Pulmonary artery endothelial cell (primary cell): ENCODE data around the gene VPS26B. TPM values are rescaled to one million over a fixed set of nuclear protein-coding genes. Genes with fewer than 3 reads are reported as not detected.
"Not testable (repeated sequence)": the region's sequence is repeated elsewhere in the genome, so short reads cannot be mapped to it uniquely, and the experiment has no call there.

Experiments
- DNase-seq: peaks from one replicate; pipeline ENCODE4 v3.0.0-alpha.2; 2011; ENCODE audit warnings: low read depth, low spot score
- total RNA-seq: library from RNA; depleted of rRNA; stranded (reverse); fragments of >200 nt; gene quantifications from 2 replicates; pipeline ENCODE4 v1.2.3, GENCODE V29; 2014

Gene VPS26B
- 28.9 and 39.3 TPM in 2 replicates for total RNA-seq

DNA sequence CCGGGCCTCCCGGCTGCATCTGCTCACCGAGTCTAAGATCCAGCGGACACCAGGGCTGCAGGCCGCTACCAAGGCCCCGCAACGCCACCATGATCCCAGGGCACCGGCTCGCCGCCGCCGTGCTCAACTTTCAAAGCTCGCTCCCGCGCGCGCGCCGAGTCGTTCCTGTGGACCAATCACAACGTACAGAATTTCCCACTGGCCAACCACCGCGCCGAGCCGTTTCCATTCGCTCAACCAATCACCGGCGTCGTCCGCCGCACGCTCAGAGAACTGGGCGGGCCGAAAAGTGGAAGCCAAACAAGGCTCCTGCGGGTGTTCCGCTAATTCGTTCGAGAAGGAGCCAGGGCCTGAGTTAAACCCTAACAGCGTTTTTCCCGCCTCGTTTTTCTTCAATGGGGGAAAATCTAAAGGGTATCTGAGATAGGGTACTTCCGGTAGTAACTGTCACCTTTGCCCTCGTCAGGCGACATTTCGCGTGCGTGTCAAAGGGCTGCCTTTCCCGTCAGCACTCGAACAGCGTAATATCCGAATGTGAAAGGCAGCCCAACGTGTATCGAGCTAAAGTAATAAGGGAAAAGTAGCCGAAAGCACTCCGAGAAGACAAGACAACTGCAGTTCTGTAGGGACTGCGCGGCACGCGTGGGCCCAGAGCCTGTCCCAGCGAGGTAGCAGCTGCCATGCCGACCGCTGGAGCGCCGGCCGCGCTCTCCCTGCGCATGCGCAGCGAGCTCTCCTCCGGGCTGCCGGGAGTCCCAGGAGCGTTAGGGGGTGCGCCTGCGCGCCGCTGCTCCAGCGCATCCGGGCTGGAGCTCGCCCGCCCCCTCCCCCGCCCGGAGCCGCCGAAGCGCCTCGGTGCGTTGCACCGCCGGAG, at the start of gene VPS26B, which contains the start of gene NCAPD3:
TSS of gene VPS26B (plus strand) at position 836 of the 874 bp plus-strand sequence. CDS start 452 bp downstream, outside the sequence.
TSS of gene NCAPD3 (minus strand) at position 132 of the 874 bp plus-strand sequence. CDS start at position 91, 41 bp downstream.
- peak; percentile 88 for DNase-seq

- no peak for DNase-seq
Observed at GRCh38 chr11:134176284-134176683, 48.2 kb upstream of the VPS26B start.

- no peak for DNase-seq
Observed at GRCh38 chr11:134178032-134178674, 46.3 kb upstream of the VPS26B start.

- no peak for DNase-seq
Observed at GRCh38 chr11:134181707-134182106, 42.8 kb upstream of the VPS26B start.

- DNase-seq: not testable (repeated sequence)
Observed at GRCh38 chr11:134188092-134188491, 36.4 kb upstream of the VPS26B start.

GRCh38 chr11:134196756-134197155, 27.7 kb upstream of the VPS26B start:
- DNase-seq: no peak

DNA sequence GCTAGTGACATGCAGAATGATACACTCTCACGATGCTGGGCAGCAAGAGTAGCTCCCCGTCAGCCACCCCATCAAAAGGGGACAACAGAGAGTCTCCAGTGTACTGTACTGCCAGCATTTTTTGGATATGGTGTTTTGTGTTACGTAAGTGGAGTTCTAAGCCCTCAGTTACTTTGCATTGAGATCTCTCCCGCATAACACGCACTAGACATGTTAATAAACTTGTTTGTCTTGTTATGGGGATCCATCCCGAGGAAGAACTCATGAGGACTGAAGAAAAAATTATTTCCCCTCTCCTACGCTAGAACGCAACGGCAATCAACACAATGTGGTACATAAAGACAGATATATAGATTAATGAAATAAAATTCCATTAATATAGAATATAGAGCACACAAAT, 24.9 kb upstream of the VPS26B start:
- no peak for DNase-seq

GRCh38 chr11:134200688-134201087, 23.8 kb upstream of the VPS26B start:
- no peak for DNase-seq

GRCh38 chr11:134202661-134203060, 21.8 kb upstream of the VPS26B start:
- DNase-seq: no peak

DNA sequence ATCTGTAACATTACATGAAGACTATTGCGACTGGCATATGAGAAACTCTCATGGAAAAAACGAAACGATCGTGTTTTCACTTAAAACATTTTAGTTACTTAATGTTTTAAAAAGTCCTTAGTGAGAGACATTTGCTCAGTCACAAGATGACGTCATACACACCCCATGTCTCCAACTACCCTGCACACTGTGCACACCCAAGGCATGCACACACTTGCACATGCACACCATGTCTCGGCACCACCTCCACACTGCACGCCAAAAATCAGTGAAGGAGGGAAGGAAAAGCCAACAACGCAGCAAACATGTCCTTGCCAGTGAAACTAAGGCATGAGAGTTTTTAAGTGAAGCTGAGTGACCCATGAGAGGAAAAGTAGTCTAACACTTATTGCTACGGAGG, 18.7 kb upstream of the VPS26B start:
- no peak for DNase-seq

GRCh38 chr11:134206185-134206584, 18.3 kb upstream of the VPS26B start:
- DNase-seq: no peak

DNA sequence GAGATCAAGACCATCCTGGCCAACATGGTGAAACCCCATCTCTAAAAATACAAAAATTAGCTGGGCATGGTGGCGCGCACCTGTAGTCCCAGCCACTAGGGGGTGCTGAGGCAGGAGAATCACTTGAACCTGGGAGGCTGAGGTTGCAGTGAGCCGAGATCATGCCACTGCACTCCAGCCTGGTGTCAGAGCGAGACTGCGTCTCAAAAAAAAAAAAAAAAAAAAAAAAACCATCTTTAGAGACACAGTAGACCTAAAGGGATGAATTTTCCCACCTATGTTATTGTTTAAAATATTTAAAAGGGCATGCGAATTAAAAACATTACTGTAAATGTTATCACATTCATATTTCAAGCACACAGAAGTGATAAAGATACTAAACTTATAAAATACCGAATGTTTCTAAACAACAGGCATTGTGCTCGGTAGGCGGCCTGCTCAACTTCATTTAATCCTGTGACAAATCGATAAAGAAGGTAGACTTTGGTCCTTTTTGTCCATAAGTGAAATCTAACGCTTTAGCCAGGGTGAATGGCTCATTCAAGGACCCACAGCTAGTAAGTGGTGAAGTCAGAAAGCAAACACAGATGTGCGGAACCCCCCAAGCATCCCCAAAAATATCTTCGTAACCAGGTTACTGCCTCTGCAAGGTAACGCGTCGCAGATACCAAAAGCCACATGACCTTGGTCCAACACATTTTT, 16.8 kb upstream of the VPS26B start:
- no peak for DNase-seq

DNA sequence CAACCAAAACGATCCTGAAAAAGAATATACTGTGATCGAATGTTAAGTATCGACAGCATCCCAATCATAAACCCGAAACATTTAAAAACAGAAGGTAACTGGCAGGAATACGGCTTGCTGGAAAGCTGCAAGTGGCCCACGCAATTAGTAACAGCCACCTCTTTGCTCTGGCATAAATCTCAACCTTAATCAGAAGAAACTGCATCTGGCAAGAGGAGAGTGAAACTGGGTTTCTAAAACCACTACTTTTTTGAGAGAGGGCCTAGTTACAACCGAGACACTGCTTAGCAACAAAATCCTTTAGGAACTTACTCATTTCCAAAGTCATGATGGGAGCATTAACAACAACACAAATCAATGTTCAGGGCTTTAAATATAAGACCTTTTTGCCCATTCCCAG, 8.6 kb upstream of the VPS26B start:
- DNase-seq: no peak

GRCh38 chr11:134216816-134217215, 7.7 kb upstream of the VPS26B start:
- DNase-seq: no peak

DNA sequence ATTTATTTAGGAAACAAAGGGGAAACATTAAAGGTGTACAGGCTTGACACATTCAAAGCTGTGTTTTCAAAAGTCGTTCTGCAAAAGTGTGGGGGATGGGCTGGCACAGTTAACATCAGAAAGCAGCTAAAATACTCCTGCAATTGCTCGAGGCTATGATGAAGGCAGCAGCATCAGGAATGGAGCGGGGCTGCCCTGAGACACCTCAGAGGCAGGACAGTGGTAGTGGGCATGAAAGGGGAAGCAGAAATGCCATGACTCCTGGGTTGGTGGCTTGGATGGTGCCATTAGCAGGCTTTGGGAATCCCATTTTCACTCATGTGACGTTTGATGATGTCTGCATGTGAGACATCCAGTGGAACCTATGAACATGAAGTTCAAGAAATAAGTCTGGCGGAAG, 1.4 kb upstream of the VPS26B start:
- no peak for DNase-seq

DNA sequence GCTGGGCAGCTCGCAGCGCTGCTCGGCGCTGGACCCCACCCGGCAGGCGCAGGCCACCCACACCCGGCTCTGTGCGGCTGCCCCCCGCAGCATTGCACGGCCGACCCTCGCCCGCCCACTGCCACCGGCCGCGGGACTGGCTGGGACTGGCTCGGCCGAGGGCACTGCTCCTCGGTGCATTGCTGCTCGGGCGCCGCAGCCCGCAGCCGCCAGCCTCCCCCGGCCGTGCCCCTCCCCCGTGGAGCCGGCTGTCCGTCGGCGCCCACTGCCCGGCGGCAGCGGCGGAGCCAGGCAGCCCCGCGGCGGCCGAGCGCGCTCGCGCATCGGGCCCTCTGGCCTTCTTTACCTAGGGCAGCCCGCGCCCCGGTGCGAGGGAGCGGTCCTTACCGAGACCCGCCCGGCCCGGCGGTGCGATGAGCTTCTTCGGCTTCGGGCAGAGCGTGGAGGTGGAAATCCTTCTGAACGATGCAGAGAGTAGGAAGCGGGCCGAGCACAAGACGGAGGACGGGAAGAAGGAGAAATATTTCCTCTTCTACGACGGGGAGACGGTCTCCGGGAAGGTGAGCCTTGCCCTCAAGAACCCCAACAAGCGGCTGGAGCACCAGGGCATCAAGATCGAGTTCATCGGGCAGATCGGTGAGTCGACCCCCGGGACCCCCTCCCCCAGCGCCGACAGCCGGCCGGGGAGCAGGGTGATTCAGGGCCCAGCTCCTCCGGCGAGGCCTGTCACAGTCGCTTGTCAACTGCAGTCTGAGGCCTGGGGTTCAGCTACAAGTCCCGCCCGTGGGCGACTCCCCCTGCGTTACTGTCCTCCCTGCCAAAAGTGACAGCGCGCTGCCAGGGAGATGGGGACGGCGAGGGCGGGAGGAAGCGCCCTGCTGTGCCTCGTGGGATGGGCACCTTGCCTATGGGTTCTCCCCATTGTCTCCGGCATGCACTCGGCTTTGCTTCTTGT, 516 bp downstream of the VPS26B start:
- DNase-seq: no peak

- DNase-seq: no peak
Observed at GRCh38 chr11:134226806-134227325, 2.4 kb downstream of the VPS26B start.

- no peak for DNase-seq
Observed at GRCh38 chr11:134228625-134229024, 4.2 kb downstream of the VPS26B start.

DNA sequence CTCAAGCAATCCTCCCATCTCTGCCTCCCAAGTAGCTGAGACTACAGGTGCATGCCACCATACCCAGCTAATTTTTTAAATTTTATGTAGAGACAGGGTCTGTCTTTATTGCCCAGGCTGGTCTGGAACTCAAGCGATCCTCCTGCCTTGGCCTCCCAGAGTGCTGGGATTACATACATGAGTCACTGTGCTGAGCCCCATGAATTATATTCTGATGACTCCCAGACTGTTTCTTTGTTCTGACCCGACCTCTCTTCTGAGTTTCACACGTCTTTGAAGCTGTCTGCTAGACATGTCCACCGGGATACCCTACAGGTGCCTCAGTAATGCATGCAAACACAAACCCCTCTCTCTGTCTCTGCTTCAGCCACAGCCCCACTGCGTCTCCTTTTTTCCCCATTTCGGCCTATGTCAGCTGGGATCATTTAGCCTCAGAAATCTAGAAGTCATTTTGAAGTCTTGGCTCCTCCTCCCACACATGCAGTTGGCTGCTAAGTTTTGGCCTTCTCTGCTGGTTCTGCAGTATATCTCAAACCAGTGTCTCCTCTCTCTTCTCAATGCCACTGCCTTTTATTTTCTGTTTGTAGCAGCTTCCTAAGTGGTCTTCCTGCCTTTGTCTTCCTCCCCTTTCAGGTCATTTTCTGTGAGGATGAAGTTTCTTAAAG, 4.8 kb downstream of the VPS26B start:
- DNase-seq: no peak

- no peak for DNase-seq
Observed at GRCh38 chr11:134230339-134230738, 5.9 kb downstream of the VPS26B start.
